AG10803 (cell line): ENCODE measurements around the gene TAF9B.
A peak's percentile ranks its signal among the peaks of the same experiment; 100 is the strongest.
"Not testable (repeated sequence)": the region's sequence is repeated elsewhere in the genome, so short reads cannot be mapped to it uniquely, and the experiment has no call there.

Experiments used
- DNase-seq: peaks from one replicate; pipeline ENCODE4 v3.0.0; 2010; ENCODE audit warnings: low read depth
- H3K4me3 ChIP-seq: 2 replicates; pipeline ENCODE4 v1.5.1; 2011; ENCODE audit warnings: mild to moderate bottlenecking, low read length, control low read depth
- TF ChIP-seq, protein P1 (sequence below): conservative IDR thresholded peaks from 2 replicates; pipeline ENCODE4 v1.5.1; 2011; ENCODE audit warnings: mild to moderate bottlenecking, low read length, control low read depth, inconsistent platforms

The TAF9B gene

DNA sequence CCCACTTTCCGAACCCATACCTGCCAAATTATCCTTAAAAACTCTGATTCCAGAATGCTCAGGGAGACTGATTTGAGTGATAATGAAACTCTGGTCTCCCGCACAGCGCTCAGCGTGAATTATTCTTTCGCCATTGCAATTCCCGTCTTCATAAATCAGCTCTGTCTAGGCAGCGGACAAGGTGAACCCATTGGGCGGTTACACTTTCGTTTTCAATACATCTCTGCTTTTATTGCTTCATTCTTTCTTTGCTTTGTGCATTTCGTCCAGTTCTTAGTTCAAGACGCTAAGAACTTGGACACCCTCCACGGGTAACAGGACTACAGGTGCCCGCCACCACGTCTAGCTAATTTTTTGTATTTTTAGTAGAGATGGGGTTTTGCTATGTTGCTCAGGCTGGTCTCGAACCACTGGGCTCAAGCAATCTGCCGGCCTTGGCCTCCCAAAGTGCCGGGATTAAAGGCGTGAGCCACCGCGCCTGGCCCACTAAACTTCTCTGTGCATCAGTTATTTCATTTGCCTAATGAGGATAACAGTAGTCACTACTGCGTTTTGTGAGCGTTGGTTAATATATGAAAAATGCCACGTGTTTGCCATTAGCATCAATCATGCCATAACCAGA, 36.3 kb downstream of the TAF9B start:
- TF ChIP-seq, protein P1, sequence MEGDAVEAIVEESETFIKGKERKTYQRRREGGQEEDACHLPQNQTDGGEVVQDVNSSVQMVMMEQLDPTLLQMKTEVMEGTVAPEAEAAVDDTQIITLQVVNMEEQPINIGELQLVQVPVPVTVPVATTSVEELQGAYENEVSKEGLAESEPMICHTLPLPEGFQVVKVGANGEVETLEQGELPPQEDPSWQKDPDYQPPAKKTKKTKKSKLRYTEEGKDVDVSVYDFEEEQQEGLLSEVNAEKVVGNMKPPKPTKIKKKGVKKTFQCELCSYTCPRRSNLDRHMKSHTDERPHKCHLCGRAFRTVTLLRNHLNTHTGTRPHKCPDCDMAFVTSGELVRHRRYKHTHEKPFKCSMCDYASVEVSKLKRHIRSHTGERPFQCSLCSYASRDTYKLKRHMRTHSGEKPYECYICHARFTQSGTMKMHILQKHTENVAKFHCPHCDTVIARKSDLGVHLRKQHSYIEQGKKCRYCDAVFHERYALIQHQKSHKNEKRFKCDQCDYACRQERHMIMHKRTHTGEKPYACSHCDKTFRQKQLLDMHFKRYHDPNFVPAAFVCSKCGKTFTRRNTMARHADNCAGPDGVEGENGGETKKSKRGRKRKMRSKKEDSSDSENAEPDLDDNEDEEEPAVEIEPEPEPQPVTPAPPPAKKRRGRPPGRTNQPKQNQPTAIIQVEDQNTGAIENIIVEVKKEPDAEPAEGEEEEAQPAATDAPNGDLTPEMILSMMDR: no peak
- H3K4me3 ChIP-seq: peak overlapping the region; percentile 59
- no peak for DNase-seq

DNA sequence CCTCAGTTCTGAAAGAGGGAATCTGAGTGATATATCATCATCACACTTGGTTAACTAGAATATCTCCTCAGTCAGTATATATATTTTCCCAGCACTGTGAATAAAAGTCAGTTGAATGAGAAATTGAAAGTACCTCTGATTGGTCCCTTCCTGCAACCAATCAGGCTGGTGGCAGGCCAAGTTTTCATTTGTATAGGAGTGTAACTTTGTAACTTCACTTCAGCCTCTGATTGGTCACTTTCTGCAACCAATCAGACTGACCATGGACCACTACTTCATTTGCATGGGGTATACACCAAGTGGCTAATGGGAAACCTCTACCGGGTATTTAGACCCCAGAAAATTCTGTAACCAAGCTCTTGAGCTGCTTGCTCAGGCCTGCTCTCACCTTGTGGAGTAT, 37.4 kb downstream of the TAF9B start:
- TF ChIP-seq, protein P1: no peak
- no peak for DNase-seq
- H3K4me3 ChIP-seq: no peak overlapping the region

DNA sequence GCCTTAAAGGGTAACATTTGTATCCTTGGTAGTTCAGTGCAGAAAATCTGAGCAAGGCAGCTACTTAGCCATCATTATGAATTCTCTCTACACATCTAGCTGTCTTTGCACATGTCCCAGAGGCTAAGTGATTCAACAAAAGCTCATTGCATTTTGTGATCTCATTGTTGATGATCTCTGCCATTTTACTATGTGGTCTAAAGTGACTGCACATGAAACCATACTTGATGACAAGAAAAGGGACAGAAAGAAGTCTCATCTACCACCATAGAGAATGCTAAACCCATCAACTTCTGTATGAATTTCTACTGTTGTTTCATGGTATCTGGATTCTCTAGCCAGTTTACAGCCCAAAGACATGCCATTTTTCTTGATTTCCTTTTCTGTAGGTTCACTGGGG, 41.3 kb downstream of the TAF9B start:
- no peak for DNase-seq
- TF ChIP-seq, protein P1: no peak
- H3K4me3 ChIP-seq: no peak overlapping the region

DNA sequence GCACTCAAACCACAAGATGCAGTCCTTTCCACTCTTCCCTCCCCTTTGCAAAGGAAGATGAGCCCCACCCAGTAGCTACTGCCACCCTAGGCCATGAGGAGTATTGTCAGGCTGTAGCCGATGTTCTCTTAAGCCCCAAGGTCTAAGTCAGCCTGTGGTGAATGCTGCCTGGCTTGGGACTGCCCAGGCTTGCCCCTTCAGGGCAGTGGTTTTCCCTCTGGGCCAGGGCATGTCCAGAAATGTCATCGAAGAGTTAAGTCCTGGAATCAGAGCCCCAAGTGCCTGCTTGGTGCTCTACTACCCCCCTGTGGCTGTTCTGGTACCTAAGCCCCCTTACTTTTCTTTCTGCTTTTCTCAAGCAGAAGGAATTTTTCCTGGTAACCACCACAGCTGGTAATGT, 47.2 kb downstream of the TAF9B start:
- peak; percentile 48 for DNase-seq
- TF ChIP-seq, protein P1: peak; percentile 45
- H3K4me3 ChIP-seq: no peak overlapping the region

DNA sequence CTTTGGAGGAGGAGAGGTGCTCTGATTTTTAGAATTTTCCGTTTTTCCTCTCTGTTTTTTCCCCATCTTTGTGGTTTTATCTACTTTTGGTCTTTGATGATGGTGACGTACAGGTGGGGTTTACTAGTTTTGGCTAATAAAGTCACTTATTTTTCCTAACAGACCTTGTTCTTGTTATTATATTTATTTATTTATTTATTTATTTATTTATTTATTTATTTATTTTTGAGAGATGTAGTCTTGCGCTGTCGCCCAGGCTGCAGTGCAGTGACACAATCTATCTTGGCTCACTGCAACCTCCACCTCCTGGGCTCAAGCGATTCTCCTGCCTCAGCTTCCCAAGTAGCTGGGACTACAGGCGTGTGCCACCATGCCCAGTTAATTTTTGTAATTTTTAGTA, 58.0 kb downstream of the TAF9B start:
- H3K4me3 ChIP-seq, DNase-seq: not testable (repeated sequence)
